T1000 (cell line): ENCODE data around the gene PDE4A.
A peak's percentile ranks its signal among the peaks of the same experiment; 100 is the strongest.
"Not testable (repeated sequence)": the region's sequence is repeated elsewhere in the genome, so short reads cannot be mapped to it uniquely, and the experiment has no call there.

ENCODE experiments used
- DNase-seq: peaks from one replicate; lab custom pipeline; 2025; ENCODE audit warnings: mixed read lengths; lab: John Stamatoyannopoulos, UW

PDE4A gene

GRCh38 chr19:10424011-10424637 lies 3.8 kb downstream of the PDE4A start:
- peak; percentile 64 for DNase-seq

DNA sequence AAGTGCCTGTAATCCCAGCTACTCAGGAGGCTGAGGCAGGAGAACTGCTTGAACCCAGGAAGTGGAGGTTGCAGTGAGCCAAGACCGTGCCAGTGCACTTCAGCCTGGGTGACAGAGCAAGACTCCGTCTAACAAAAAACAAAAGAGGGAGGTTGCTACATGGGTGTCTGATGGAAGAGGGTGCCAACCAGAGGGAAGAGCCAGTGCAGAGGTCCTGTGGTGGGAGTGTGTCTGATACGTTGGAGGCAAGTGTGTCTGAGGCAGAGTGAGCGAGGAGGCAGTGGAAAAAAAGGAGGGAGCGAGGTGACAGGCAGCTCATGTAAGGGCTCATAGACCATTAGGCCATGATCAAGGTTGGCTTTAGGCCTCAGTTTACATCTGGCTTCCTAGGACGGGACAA lies 6.8 kb downstream of the PDE4A start:
- DNase-seq, result no peak

DNA sequence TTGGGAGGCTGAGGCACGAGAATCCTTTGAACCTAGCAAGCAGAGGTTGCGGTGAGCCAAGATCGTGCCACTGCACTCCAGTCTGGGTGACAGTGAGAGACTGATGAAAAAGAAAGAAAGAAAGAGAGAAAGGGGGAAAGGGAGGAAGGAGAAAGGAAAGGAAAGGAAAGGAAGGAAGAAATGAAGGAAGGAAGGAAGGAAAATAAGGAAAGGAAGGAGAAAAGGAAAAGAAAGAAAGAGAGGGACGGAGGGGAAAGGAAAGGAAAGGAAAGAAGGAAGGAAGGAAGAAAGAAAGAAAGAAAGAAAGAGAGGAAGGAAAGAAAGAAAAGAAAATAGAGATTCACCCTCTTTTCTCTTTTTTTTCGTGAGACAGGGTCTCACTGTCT lies 8.7 kb downstream of the PDE4A start:
- no peak for DNase-seq

GRCh38 chr19:10430505-10431253 lies 10.3 kb downstream of the PDE4A start:
- no peak for DNase-seq

DNA sequence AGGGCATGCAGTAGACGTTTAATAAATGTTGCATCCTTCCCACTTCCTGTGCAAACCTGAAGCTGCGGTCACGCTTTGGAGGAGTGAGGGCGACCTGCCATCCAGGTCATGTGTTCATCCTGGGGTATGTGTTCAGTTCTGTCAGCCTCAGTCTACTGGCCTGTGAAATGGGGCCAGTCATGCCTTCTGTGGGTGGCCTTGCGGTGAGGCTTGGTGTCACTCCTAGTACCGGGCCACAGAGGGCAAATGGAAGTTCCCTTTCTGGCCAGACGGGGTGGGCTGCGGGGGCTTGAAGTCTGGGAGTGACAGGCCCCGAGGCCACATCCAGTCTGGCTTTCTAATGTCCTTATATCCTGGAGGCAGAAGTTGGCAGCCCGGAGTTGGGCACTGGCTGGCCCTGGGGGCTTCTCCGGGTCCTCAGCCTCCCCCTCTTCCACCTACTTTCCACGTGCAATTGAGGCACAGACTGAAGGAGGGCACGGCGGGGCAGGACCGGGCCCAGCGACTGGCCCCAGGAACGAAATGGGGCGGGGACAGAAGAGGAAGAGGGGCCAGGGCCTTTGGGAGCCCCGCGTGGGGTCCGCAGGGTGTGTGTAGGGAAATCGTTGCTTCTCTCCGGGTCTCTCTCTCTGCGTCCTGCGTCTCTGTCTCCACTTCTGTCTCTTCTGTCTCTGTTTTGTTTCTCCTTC lies 11.1 kb downstream of the PDE4A start:
- no peak for DNase-seq

DNA sequence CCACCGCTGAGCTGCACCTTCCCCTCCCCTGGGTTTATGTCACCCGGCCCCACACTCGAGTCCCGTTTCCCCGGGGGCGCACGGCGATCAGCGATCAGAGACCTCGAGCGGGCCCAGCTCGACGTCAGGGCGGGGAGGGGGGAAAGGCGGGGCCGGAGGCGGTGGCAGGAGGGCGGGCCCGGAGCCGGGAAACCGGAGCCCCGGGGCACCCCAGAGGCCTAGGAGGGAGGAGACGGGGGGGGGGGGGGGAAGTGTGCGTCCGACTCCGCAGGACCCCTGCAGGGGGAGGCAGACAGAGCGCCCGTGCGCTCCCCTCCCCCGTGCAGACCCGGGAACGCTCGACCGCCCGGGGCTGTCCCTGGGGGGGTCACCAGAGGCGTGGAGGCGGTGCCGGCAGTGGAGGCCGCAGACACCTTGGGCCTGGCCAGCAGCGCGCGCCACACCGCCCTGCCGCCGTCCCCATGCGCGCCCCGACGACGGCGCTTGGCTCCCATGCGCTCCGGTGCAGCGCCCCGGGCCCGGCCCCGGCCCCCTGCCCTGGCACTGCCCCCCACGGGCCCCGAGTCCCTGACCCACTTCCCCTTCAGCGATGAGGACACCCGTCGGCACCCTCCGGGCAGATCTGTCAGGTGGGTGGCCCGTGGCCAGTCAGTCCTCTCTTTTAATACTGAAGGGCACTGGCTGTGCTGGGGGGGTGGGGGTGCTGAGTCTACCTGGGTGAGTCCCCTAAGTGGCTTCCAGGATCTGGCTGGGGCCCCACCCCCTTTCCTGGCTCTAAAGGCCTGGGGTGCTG lies 11.8 kb downstream of the PDE4A start:
- DNase-seq, result no peak

GRCh38 chr19:10432736-10433130 lies 12.4 kb downstream of the PDE4A start:
- no peak for DNase-seq

DNA sequence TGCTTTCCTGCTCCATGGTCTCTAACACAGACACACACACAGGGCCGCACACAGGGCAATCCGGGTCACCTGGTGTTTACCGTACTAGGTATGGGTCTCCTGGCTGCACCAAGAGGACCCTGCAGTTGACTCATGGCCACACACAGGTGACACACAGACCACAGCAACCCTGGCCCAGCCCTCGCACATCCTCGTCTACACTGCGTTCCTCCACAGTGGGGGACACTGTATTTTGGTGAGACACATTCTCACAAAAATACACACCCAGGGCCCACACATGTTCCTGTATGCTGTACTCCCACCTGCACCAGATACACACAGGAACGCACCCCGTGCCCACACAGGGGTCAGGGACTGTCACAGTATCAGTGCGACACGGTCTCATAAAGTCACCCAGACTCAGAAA lies 12.8 kb downstream of the PDE4A start:
- no peak for DNase-seq

GRCh38 chr19:10439588-10439987 lies 19.2 kb downstream of the PDE4A start:
- DNase-seq, result no peak

- DNase-seq, result no peak
Observed at GRCh38 chr19:10442698-10443097, 22.4 kb downstream of the PDE4A start.

DNA sequence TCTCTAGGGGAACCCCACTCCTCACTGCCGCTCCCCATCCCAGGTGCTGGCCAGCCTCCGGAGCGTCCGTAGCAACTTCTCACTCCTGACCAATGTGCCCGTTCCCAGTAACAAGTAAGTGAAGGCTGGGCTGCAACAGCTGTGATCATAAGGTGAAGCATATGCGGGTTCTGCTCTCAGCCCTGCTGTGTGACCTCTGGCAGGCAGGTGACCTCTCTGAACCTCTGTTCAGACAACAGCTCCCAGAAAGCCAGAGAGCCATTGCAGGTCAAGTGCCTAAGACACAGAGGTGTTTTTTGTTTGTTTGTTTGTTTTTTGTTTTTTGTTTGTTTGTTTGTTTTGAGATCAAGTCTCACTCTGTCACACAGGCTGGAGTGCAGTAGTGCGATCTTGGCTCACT lies 28.7 kb downstream of the PDE4A start:
- no peak for DNase-seq

- no peak for DNase-seq
Observed at GRCh38 chr19:10450191-10450852, 30.0 kb downstream of the PDE4A start.

DNA sequence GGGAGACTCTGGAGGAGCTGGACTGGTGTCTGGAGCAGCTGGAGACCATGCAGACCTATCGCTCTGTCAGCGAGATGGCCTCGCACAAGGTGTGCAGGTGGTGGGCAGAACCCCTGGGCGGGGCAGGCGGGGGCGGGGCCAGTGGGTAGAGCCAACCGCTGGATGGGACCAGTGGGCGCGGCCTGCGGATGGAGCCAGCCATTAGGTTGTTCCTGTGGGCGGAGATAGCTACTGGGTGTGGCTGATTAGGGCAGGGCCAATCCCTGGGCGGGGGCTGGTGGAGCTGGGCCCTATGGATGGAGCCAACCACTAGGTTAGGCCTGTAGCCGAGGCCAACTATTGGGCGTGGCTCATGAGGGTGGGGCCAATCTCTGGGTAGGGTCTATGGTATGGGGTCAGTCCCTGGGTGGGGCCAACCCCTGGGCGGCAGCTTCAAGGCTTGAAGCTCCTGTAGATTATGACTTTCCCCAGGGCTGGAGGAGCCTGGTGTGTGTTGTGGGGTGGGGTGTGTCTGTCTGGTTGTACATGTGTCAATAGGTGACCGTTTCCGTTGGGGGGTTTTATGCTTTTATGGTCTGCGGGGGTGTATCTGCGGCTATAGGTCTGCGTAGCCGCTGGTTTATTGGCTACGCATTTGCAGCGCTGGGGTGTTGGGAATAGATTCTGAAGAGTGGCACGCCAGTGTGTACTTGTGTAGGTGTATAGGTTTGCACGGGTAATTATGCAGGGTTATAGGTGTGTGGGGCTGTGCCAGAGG lies 30.7 kb downstream of the PDE4A start:
- DNase-seq, result no peak

DNA sequence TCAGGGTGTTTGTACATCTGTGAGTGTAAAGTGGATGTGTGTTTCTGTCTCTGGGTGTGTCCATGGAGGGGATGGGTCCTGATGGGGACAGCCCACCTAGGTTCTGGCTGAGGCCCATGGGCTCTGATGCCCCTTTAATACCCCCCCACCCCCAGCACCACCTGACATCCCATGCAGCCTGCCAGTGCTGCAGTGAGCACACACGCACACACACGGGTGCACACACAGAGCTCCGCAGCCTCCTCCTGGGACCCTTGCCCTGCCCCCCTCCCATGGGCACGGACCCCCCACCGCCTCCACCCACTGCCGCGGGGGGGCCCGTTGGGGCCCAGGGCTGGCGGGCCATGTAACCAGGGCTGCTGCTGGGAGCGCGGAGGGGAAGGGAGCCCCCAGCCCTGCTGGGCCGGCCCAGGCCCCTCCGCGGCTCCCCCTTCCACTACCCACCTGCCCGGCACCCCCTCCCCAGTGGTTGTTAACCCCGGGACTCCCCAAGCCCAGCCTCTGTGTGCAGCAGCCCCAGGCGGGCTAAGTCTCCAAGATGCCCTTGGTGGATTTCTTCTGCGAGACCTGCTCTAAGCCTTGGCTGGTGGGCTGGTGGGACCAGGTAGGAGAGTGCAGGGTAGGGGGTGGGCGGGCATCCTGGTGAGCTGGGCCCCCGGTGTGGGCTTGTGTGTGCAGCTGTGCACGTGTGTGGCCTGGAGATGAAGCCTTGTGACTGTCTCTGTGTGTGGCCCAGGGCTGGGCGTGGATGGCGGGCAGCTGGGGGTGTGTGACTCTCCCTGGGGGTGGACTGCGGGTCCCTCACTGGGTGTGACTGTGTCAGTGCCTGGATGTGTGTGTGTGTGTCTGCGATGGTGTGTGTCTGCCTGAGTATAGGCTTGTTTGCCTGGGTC lies 32.6 kb downstream of the PDE4A start:
- no peak for DNase-seq

GRCh38 chr19:10453852-10454251 lies 33.5 kb downstream of the PDE4A start:
- DNase-seq, result no peak

- DNase-seq, result no peak
Observed at GRCh38 chr19:10454267-10454666, 33.9 kb downstream of the PDE4A start.

DNA sequence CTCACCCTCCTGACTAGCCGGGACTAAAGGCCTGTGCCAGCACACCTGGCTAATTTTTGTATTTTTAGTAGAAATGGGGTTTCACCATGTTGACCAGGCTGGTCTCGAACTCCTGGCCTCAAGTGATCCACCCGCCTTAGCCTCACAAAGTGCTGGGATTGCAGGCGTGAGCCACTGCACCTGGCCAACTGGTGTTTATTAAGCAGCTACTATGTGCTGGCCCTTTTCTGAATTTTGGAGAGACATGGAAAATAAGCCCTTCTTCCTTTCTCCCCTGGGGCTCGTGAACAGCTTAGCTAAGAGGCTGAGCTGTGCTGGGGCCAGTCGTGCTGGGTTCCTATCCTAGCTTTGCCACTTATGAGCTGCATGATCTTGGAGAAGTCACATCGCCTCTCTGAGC lies 38.4 kb downstream of the PDE4A start:
- DNase-seq, result not testable (repeated sequence)

DNA sequence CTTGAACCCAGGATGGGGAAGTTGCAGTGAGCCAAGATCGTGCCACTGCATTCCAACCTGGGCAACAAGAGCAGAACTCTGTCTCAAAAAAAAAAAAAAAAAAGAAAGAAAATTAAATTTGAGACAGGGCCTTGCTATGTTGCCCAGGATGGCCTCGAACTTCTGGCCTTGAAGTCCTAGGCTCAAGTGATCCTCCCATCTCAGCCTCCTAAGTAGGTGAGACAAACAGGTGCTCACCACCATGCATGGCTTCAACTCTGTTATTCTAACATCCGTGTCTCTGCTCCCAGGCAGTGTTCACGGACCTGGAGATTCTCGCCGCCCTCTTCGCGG lies 40.3 kb downstream of the PDE4A start:
- no peak for DNase-seq

- DNase-seq, result peak; percentile 92
Observed at GRCh38 chr19:10461047-10461949, 41.0 kb downstream of the PDE4A start.
